Measurements from ENCODE around the gene ITGA5. TPM values are rescaled to one million over a fixed set of nuclear protein-coding genes. Genes with fewer than 3 reads are reported as not detected.

Gene ITGA5
- total and polyA plus RNA-seq, 2 experiments from 2014 or later: 7.3 to 23.7 TPM

- no peak overlapping the region for H3K27ac ChIP-seq (ENCODE audit: low read depth)
- no peak for ATAC-seq
- Mint-ChIP-seq H3K27me3 (ENCODE audit: insufficient read depth, low read depth, poor library complexity) (peaks cover 13% of the 10 kb centered on the region), H3K27ac (no peak overlapping the region), H3K9me3 (no peaks in the 10 kb centered on the region), H3K4me3 (no peak overlapping the region), H3K4me1 (peaks cover 9% of the 10 kb centered on the region), H3K36me3 (ENCODE audit: low read depth) (no peaks in the 10 kb centered on the region)
- no peak for DNase-seq (ENCODE audit: low spot score)
- peaks cover 14% of the 10 kb centered on the region for H3K4me1 ChIP-seq (ENCODE audit: insufficient read depth)
- no peak overlapping the region for H3K4me2 ChIP-seq
- H4K20me1 ChIP-seq (replicated peaks; ENCODE audit: insufficient read depth): no peaks in the 10 kb centered on the region
- H3K9me2 ChIP-seq (ENCODE audit: insufficient read depth): no peaks in the 10 kb centered on the region
- H3K79me2 ChIP-seq (replicated peaks; ENCODE audit: insufficient read depth): no peaks in the 10 kb centered on the region
- H3K27me3 ChIP-seq (ENCODE audit: insufficient read depth): peaks cover 16% of the 10 kb centered on the region
- H3K4me3 ChIP-seq: no peak overlapping the region
- no peak for TF ChIP-seq ZNF331 (CRISPR knock-in tag; IDR thresholded peaks at IDR 0.05; ENCODE audit: low read depth)
- no peak for TF ChIP-seq ZNF114 (CRISPR knock-in tag; IDR thresholded peaks at IDR 0.05)
- TF ChIP-seq POLR2AphosphoS5 (IDR thresholded peaks at IDR 0.05; ENCODE audit: low read depth): no peak
- no peak for TF ChIP-seq ETS1 (IDR thresholded peaks at IDR 0.05)
- TF ChIP-seq, protein P1, sequence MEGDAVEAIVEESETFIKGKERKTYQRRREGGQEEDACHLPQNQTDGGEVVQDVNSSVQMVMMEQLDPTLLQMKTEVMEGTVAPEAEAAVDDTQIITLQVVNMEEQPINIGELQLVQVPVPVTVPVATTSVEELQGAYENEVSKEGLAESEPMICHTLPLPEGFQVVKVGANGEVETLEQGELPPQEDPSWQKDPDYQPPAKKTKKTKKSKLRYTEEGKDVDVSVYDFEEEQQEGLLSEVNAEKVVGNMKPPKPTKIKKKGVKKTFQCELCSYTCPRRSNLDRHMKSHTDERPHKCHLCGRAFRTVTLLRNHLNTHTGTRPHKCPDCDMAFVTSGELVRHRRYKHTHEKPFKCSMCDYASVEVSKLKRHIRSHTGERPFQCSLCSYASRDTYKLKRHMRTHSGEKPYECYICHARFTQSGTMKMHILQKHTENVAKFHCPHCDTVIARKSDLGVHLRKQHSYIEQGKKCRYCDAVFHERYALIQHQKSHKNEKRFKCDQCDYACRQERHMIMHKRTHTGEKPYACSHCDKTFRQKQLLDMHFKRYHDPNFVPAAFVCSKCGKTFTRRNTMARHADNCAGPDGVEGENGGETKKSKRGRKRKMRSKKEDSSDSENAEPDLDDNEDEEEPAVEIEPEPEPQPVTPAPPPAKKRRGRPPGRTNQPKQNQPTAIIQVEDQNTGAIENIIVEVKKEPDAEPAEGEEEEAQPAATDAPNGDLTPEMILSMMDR (conservative IDR thresholded peaks at IDR 0.05; ENCODE audit: low read depth in 2 of 2): no peak
- TF ChIP-seq STAT1 (IDR thresholded peaks at IDR 0.05; ENCODE audit: unreplicated experiment): no peak
- no peak for TF ChIP-seq CREB1 (CRISPR knock-in tag; IDR thresholded peaks at IDR 0.05; ENCODE audit: low read depth)
- TF ChIP-seq, protein P2, sequence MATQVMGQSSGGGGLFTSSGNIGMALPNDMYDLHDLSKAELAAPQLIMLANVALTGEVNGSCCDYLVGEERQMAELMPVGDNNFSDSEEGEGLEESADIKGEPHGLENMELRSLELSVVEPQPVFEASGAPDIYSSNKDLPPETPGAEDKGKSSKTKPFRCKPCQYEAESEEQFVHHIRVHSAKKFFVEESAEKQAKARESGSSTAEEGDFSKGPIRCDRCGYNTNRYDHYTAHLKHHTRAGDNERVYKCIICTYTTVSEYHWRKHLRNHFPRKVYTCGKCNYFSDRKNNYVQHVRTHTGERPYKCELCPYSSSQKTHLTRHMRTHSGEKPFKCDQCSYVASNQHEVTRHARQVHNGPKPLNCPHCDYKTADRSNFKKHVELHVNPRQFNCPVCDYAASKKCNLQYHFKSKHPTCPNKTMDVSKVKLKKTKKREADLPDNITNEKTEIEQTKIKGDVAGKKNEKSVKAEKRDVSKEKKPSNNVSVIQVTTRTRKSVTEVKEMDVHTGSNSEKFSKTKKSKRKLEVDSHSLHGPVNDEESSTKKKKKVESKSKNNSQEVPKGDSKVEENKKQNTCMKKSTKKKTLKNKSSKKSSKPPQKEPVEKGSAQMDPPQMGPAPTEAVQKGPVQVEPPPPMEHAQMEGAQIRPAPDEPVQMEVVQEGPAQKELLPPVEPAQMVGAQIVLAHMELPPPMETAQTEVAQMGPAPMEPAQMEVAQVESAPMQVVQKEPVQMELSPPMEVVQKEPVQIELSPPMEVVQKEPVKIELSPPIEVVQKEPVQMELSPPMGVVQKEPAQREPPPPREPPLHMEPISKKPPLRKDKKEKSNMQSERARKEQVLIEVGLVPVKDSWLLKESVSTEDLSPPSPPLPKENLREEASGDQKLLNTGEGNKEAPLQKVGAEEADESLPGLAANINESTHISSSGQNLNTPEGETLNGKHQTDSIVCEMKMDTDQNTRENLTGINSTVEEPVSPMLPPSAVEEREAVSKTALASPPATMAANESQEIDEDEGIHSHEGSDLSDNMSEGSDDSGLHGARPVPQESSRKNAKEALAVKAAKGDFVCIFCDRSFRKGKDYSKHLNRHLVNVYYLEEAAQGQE (IDR thresholded peaks at IDR 0.05; ENCODE audit: unreplicated experiment): no peak
- no peak for TF ChIP-seq NANOG (IDR thresholded peaks at IDR 0.05; ENCODE audit: borderline replicate concordance)
- TF ChIP-seq JUNB (IDR thresholded peaks at IDR 0.05; ENCODE audit: unreplicated experiment): no peak
- TF ChIP-seq, protein P3, sequence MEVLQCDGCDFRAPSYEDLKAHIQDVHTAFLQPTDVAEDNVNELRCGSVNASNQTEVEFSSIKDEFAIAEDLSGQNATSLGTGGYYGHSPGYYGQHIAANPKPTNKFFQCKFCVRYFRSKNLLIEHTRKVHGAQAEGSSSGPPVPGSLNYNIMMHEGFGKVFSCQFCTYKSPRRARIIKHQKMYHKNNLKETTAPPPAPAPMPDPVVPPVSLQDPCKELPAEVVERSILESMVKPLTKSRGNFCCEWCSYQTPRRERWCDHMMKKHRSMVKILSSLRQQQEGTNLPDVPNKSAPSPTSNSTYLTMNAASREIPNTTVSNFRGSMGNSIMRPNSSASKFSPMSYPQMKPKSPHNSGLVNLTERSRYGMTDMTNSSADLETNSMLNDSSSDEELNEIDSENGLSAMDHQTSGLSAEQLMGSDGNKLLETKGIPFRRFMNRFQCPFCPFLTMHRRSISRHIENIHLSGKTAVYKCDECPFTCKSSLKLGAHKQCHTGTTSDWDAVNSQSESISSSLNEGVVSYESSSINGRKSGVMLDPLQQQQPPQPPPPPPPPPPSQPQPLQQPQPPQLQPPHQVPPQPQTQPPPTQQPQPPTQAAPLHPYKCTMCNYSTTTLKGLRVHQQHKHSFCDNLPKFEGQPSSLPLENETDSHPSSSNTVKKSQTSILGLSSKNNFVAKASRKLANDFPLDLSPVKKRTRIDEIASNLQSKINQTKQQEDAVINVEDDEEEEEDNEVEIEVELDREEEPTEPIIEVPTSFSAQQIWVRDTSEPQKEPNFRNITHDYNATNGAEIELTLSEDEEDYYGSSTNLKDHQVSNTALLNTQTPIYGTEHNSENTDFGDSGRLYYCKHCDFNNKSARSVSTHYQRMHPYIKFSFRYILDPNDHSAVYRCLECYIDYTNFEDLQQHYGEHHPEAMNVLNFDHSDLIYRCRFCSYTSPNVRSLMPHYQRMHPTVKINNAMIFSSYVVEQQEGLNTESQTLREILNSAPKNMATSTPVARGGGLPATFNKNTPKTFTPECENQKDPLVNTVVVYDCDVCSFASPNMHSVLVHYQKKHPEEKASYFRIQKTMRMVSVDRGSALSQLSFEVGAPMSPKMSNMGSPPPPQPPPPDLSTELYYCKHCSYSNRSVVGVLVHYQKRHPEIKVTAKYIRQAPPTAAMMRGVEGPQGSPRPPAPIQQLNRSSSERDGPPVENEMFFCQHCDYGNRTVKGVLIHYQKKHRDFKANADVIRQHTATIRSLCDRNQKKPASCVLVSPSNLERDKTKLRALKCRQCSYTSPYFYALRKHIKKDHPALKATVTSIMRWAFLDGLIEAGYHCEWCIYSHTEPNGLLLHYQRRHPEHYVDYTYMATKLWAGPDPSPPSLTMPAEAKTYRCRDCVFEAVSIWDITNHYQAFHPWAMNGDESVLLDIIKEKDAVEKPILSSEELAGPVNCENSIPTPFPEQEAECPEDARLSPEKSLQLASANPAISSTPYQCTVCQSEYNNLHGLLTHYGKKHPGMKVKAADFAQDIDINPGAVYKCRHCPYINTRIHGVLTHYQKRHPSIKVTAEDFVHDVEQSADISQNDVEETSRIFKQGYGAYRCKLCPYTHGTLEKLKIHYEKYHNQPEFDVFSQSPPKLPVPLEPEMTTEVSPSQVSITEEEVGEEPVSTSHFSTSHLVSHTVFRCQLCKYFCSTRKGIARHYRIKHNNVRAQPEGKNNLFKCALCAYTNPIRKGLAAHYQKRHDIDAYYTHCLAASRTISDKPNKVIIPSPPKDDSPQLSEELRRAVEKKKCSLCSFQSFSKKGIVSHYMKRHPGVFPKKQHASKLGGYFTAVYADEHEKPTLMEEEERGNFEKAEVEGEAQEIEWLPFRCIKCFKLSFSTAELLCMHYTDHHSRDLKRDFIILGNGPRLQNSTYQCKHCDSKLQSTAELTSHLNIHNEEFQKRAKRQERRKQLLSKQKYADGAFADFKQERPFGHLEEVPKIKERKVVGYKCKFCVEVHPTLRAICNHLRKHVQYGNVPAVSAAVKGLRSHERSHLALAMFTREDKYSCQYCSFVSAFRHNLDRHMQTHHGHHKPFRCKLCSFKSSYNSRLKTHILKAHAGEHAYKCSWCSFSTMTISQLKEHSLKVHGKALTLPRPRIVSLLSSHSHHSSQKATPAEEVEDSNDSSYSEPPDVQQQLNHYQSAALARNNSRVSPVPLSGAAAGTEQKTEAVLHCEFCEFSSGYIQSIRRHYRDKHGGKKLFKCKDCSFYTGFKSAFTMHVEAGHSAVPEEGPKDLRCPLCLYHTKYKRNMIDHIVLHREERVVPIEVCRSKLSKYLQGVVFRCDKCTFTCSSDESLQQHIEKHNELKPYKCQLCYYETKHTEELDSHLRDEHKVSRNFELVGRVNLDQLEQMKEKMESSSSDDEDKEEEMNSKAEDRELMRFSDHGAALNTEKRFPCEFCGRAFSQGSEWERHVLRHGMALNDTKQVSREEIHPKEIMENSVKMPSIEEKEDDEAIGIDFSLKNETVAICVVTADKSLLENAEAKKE (CRISPR knock-in tag; IDR thresholded peaks at IDR 0.05): no peak
- no peak for TF ChIP-seq EZH2phosphoT487 (IDR thresholded peaks at IDR 0.05; ENCODE audit: unreplicated experiment)
- TF ChIP-seq EZH2 (IDR thresholded peaks at IDR 0.05; ENCODE audit: low read depth, unreplicated experiment): no peak
- no peaks in the 10 kb centered on the region for H3K36me3 ChIP-seq (ENCODE audit: insufficient read depth)
- H3F3A ChIP-seq (replicated peaks; ENCODE audit: low read depth): peaks cover 6% of the 10 kb centered on the region
- H2AFZ ChIP-seq: no peak overlapping the region
Observed at GRCh38 chr12:54363047-54363446, 56.0 kb downstream of the ITGA5 start.
